Fibroblast of skin of left biceps (primary cell): Measurements from ENCODE around the gene ZNF530.
A peak's percentile ranks its signal among the peaks of the same experiment; 100 is the strongest.

Experiments
- DNase-seq, 2 experiments: peaks; one replicate each; pipeline ENCODE4 v3.0.0-alpha.2; 2013; ENCODE audit warnings: low read depth in 2 of 2

ZNF530 gene

DNA sequence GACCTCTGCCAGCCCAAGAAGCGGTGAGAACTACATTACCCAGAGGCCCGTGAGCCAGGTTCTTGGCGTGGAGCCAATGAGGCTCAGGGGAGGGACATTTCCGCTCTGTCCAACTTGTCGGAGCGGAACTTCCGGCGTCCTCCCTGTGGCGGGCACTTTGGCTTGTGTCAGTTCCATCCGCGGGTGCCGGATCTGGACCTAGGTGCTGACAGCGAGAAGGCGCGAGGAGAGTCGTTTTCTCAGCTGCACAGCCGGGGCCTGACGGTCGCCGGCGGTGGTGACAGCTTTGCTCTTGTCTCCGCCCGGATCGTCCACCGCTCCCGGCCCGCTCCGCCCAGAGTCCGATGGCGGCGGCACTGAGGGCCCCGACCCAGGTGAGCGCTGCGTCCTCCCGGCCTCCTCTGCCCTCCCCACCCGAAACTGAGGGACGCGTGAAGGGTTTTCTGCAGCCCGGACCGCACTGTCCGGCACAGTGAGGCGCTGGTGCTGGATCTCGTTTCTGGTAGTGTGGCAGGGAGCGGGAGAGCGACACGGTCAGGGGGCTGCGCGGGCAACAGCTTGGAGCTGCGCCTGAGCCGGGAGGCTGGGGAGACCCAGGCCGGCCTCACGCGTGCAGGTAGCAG lies at the start of gene ZNF530:
Gene ZNF530 (plus strand): TSS at position 125 of the 623 bp plus-strand sequence. CDS start 4,461 bp downstream, outside the sequence.
- peak; percentile 76 to 79 for DNase-seq

DNA sequence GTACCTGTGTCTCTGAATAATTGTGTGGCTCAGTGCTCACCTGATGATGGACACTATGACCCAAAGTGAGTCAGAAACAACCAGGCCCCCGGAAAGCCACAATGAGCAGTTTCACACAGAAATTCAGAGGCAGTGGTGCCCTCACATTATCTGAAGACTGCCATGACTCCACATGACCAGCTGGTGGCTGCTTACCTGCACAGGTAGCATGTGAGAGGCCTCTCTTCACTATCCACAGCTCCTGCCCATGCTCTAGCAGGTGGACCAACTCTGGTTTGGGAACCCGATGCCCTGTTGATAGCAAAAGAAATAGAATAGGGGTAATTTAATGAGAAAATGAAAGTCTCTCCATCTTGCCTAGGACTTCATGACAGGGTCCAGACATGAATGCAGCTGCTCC lies 47.3 kb upstream of the ZNF530 start:
- no peak for DNase-seq

DNA sequence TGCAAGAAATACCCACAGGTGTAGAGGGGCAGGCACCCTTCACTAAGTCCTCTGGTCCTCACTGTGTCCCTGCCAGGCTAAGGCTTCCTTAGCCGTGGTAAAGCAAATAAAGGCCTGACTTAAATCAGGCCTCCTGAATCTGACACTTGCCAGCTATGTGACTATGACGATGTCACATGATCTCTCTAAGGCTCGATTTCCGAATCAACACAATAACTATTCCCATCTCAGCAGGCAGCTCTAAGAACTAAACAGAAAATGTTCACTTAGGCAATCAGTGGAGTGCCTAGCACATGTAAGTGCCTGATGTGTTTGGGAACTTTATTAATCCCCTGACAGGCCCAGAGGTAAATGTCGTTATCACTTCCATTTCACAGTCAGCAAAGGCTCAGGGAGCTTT lies 42.0 kb upstream of the ZNF530 start:
- no peak for DNase-seq

DNA sequence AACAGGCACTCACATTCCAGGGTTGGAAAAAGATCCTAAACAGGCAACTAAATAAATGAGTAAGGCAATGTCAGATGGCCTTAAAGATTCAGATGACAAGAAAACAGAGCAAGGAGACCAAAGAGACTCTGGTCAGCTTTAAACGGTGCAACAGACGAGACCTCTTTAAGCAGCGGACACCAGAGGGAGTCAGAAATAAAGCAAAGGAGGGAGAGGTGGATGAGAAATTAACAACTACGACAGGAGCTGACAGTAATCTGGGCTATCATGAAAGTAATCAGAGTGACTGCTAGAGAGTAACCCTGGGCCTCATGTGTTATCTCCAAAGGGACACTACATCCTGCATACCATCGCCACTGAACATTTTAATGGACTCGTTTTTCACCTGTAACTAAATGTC lies 41.2 kb upstream of the ZNF530 start:
- DNase-seq, result no peak

DNA sequence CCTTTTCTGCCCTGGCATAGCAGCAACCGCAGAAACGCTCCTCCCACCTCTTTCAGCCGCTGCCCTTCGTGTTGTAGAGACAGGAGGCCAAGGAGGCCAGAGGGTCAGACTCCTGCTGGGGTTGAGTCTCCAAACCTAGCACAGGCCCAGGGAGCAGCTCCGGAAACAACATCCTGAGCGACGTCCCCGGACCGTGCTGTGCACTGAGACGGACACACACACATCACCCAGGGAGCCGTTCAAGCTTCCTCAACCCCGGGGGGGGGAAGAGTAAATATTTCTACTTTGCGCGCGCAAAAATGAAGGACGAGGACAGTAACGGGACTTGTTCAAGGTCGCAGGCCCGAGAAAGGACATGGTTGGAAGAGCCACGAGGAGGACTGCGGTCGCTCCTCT lies 40.7 kb upstream of the ZNF530 start:
- no peak for DNase-seq

DNA sequence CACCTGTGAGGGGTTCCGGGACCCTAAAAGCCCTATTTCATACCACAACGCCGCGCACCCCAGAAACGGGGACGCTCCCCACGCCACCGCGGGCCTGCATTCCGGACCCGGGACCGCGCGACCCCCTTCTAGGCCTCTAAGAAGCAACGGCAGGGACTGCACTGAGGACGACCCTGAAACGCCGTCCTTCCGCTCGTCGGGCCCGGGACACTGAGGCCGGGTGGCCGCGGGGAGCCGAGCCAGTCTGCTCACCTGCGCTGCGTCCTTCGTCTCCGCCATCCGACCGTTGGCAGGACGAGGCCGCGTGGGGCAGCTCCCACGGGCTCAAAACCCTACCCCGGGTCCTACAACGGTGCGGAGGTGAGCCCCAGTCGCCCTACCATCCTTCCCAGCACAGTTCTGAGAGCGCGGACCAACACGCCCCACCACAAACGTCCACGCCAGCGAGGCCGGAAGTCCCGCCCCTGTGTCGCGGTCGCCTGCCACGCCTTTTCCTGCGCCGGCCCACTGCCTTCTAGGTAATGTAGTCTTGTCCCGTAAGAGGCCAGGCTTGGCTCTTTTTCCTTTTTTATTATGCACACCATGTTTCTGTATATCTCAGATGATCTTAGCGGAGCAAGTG lies 40.2 kb upstream of the ZNF530 start, which contains the start of gene ZNF550:
Gene ZNF550 (minus strand): TSS at position 460 of the 622 bp plus-strand sequence. CDS start 181 bp downstream, at position 279.
- DNase-seq, result peak; percentile 45 to 47

DNA sequence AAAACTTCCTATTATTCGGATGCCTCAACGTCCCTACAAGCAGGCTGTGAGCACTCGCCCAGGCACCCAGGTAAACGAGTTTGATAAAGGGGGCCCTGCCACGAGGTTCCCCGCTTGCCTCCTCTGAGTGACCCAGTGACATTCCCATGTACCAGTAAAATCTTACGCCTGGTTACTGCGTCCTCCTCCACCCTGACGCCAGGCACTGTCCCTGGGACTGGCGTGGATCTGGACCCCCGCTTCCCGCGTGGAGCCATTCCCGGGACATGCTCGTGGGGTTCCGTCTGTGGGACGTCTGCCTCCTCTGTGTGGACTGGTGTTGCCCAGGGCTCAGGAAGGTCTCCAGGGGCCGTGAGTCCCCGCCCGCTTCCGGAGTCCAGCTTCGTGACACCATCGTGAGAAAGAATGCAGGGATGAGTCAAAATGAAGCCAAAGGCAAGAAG lies 39.6 kb upstream of the ZNF530 start:
- peak in 1 of 2 experiments; percentile 8 for DNase-seq

DNA sequence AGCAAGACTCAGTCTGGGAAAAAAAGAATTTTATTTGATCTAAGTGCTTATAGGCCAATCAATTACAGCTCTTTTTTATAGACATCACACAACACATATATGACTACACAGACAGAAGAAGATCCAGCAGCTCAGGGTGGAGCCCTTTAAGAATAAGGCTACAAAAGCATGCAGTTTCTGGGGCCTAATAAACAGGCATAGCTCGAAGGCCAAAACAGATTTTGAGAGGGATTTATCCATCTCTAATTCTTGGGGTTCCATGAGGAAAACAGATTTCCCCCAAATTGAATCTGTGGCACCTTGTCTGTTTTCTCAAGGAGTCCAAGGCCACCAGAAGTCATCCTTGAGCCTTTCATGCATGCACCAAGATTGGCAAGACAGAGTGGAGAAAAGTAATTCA lies 36.1 kb upstream of the ZNF530 start:
- DNase-seq, result no peak

DNA sequence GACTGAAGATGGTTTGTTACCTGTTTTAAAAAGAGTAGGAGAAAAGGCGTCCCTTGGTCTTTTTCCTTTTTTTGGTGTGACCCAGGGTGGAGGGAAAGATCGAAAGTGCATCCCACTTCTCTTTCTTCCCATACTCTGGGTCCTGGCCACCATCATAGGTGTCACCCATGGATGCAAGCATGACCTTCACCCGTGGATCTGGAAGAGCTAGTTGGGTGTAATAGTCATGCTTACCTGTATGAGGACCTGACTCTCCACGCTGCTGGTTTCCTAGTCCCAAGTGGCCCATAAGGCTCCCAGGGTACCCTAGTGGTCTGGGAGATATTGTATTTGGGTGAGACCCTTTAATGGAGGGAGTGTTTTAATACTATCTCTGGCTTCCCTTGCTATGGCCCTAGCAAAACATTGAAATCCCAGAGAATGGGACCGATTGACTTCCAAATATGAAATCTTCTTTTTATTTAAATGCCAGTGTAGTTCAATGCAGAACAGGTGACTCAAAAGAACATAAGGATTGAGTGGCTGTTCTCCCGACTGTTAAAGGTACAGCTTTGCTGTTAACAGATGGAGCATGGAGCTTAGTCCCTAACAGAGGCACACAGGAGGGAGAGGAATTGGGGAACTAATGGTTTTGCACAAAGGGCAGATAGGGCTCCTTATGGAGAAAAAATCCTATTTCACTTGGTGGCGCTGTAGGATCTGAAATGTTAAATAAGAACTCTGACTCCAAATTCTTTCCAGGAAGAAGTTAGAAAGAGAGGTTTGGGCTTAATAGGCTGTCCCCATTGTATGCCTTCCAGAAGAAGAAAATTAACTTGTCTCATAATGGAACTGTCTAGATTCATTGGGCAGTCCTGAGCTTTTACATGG lies 33.1 kb upstream of the ZNF530 start:
- DNase-seq, result no peak

DNA sequence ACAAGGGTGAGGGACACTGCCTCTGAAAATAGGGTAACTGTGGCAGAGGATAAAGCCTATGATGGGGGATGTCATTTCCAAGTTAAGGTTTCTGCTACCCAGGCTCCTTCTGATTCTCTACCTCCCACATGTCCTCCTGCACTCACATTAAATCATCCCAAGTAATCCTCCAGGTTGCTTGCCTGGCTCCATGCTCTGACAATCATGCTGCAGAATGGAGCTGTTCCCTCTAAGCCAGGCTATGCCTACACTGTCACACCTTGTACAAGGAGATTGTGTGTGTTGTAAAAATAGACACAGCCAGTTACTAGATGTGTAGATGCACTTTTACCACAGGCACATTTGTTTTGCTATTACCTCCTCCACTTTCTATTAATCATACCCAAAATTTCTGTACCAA lies 29.0 kb upstream of the ZNF530 start:
- no peak for DNase-seq

DNA sequence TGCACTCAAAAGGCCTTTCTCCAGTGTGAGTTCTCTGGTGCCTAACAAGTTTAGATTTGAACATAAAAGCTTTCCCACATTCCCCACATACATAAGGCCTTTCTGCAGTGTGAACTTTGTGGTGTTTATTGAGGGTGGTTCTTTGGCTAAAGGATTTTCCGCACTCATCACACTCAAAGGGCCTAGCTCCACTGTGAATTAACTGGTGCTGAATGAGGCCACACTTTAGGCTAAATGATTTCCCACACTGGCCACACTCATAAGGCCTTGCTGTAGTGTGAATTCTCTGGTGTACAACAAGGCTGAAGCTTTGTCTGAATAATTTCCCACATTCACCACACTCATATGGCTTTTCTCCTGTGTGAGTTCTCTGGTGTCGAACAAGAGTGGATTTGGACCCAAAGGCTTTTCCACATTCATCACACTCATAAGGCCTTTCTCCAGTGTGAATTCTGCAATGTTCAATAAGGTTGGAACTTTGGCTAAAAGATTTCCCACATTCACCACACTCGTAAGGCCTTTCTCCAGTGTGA lies 27.2 kb upstream of the ZNF530 start:
- DNase-seq, result no peak

DNA sequence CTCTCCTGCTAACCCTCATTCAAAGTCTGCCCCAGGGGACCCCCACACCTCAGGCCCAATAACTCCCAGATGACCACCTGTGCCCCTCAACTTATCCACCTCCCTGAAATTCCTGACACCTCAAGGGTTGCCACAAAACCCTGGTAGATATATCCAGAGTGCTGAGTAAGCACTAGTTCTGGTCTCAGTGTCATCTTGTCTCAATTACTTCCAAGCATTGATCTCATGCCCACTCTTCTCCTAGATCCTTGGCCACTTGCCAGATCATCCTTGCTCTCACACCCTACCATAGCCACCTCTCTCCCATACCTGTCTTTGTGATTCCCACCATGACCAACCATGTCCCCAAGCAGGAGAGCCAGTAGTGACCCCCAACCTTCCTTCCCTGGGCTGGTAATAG lies 23.0 kb upstream of the ZNF530 start:
- DNase-seq, result no peak

DNA sequence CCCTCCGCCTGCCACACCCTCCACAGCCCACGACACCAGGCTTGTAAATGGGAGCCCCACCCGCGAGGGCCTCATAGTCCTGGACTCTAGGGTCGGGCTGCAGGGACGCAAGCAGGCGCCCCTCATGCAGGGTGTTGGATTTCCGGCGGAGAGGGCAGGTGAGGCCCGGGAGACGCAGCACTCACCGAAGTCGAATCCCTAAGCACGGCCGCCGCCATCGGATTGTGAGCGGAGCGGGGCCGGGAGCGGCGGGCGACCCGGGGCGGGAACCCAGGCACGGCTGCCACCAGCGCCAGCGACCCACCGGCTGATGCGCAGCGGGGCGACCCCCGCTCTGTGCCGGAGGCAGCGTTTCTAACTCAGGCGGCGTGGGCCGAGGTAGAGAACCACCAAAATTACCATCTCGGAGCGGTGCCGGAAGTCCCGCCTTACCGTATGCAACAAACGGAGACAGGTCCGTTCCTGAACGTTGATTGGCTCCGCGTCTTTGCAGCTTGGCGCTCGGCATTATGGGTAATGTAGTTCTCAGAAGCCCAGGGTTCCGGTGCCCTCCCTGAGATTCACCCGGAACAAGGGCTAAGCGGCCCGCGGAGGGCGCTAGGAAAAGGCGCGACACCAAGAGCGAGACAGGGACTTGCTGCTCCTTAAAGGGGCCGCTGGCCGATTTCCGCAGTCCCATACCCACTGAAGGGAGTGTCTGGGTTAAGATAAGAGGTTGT lies 21.0 kb upstream of the ZNF530 start, which contains the start of gene ZNF416:
Gene ZNF416 (minus strand): TSS at position 425 of the 719 bp plus-strand sequence. CDS start 207 bp downstream, at position 218.
- peak; percentile 95 to 96 for DNase-seq

DNA sequence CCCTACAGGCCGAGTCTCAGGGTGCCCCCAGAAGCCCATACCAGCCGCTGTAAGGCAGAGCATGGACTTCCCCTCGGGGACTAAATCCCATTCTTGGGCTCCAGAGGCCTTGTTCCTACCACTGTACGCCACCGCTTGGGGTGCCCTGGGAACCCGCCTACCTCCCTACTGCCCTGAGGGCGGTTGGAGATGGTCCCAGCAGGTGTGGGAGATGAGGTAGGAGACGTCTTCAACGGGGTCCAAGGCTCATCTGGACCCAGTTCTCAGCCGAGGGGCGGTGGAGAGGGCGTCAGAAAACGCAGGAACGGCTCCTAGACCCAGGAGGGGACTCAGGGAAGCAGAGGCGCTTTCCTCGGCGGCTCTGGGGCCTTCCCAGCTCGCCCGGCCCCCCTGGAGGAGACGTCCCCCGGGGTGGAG lies 16.6 kb upstream of the ZNF530 start:
- no peak for DNase-seq

DNA sequence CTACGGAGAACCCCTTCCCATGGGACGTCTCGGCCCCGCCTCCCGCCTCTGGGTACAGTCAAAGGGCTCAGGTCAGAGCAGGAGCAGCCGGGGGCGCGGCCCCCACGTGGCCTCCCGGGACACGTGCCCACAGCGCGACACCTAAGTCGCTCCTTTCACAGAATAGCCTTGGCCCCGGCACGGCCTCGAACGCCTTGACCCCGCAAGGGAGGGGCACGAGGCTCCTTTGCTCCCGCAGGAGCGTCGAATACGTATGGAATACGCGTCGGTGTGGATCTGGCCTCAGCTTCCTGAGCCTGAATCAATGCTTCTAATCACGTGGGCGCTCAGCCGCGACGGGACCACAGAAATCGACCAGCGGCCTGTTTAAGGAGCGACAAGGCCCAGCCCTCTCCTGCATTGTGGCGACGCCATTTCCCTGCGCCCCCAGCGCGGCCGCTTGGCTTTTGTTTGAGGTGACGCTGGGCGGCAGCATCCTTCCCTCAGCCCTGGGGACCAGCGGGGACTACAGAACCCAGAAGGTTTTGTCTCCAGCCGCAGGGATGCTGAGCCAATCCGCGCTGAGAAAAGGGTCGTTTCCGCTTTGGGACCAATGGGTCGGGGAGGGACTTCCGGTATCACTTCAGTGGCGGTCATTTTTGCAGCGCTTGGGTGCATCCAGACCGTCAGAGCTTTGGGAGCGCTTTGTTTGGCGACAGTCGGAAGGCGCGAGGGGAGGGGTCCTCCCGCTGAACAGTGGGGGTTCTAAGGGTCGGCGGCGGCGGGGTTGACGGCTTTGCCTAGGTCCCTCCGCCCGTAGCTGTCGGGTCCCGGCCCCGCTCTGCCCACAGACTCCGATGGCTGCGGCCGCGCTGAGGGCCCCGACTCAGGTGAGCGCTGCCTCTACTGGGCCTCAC lies 15.9 kb upstream of the ZNF530 start, which contains the start of gene ZIK1:
Gene ZIK1 (plus strand): TSS at position 625 of the 896 bp plus-strand sequence. CDS start 212 bp downstream, at position 837.
- DNase-seq, result peak; percentile 80 to 85

DNA sequence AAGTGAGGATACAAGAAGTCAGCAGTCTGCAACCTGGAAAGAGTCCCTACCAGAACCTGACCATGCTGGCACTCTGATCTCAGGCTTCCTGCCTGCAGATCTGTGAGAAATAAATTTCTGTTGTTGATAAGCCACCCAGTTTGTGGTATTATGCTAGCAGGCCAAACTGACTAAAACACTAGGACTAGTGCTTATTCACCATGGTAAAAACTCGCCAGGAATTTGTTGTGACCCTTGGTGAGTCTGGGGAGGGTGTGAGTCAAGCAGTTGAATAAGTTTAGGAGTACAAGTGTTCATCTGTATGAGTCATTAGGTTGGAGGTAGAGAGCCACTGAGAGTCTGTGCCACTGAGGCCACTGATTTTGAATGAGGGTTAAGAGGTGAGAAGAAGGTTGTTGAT lies 12.2 kb upstream of the ZNF530 start:
- DNase-seq, result no peak

DNA sequence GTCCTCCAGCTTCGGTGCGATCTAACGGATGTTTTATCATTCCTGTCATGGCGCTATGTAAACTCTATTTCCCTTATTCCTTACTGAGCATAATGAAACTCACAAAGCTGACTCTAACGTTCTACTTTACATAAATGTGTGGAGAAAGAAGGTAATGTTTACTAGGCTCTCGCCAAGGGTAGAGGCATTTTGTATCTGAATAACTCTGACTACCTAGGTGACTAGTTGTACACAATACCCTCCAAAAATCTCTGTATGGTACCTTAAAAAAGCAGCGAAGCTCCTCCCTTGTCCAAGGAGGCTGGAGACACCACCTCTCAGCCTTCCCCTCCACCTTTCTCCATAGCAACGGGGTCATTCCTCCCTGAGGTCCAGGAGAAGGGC lies 316 bp upstream of the ZNF530 start:
- DNase-seq, result no peak

DNA sequence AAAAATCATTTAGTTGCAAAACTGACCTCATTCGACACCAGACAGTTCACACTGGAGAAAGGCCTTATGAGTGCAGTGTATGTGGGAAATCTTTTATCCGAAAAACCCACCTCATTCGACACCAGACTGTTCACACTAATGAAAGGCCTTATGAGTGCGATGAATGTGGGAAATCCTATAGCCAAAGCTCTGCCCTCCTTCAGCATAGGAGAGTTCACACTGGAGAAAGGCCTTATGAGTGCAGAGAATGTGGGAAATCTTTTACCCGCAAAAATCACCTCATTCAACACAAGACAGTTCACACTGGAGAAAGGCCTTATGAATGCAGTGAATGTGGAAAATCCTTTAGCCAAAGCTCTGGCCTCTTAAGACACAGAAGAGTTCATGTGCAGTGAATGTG lies 7.2 kb downstream of the ZNF530 start:
- no peak for DNase-seq

DNA sequence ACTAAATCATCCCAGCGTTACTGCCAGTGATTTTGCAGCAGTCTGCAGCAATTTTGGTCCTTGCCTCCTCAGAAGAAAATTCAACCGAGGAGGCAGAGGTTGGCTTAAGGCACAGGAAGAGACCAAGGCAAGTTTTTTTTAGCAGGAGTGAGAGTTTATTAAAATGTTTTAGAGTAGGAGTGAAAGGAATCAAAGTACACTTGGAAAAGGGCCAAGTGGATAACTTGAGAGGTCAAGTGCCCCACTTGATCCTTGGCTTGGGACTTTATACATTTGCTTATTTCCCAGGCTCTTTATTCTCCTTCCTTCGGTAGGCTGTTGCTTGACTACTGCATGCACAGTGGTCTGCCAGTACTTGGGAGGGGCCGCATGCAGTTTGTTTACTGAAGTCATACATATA lies 11.4 kb downstream of the ZNF530 start:
- DNase-seq, result no peak
